Smooth muscle cell (in vitro differentiated cells): ENCODE results near the gene TUBA4B. TPM values are rescaled to one million over a fixed set of nuclear protein-coding genes. Genes with fewer than 3 reads are reported as not detected.
A peak's percentile ranks its signal among the peaks of the same experiment; 100 is the strongest.

Source experiments
- DNase-seq: peaks from one replicate; lab custom pipeline; 2025; ENCODE audit not compliant: unreplicated experiment; lab: John Stamatoyannopoulos, UW
- H2AFZ ChIP-seq: fragments of 200-600 bp; sonication (generic); 2 replicates; pipeline ENCODE4 v1.6.0; 2016; ENCODE audit warnings: antibody characterized with exemption, low read depth, mild to moderate bottlenecking
- H3F3A ChIP-seq: fragments of 200-600 bp; sonication (generic); 2 replicates; pipeline ENCODE4 v1.6.0; 2017; ENCODE audit warnings: antibody characterized with exemption, low read depth
- H3K27ac ChIP-seq: fragments of 200-600 bp; sonication (generic); 2 replicates; pipeline ENCODE4 v1.5.1; 2016; ENCODE audit warnings: low read depth, mild to moderate bottlenecking
- H3K27me3 ChIP-seq: fragments of 200-600 bp; sonication (generic); 2 replicates; pipeline ENCODE4 v1.6.1; 2016; ENCODE audit warnings: low read depth, mild to moderate bottlenecking
- H3K36me3 ChIP-seq: fragments of 200-600 bp; sonication (generic); 2 replicates; pipeline ENCODE4 v1.5.1; 2016; ENCODE audit warnings: low read depth
- H3K4me1 ChIP-seq: fragments of 200-600 bp; sonication (generic); 2 replicates; pipeline ENCODE4 v1.5.1; 2016; ENCODE audit warnings: low read depth
- H3K4me2 ChIP-seq: fragments of 200-600 bp; sonication (generic); 2 replicates; pipeline ENCODE4 v1.6.0; 2016; ENCODE audit warnings: mild to moderate bottlenecking
- H3K4me3 ChIP-seq: fragments of 200-600 bp; sonication (generic); 2 replicates; pipeline ENCODE4 v1.5.1; 2016; ENCODE audit warnings: mild to moderate bottlenecking
- H3K79me2 ChIP-seq: fragments of 200-600 bp; sonication (generic); 2 replicates; pipeline ENCODE4 v1.6.0; 2016; ENCODE audit warnings: low read depth, mild to moderate bottlenecking
- H3K9ac ChIP-seq: fragments of 200-600 bp; sonication (generic); 2 replicates; pipeline ENCODE4 v1.6.0; 2016; ENCODE audit warnings: low read depth
- H3K9me3 ChIP-seq: fragments of 200-600 bp; sonication (generic); replicated peaks from 2 replicates; pipeline ENCODE4 v1.5.1; 2016; ENCODE audit warnings: low read depth
- H4K20me1 ChIP-seq: fragments of 200-600 bp; sonication (generic); 2 replicates; pipeline ENCODE4 v1.6.0; 2016; ENCODE audit warnings: low read depth
- WGBS: methylation state at CpG from one replicate; pipeline ENCODE4 v1.1.7; 2016; ENCODE audit warnings: low lambda C conversion rate; 5-methylcytosine and 5-hydroxymethylcytosine counted together
- polyA plus RNA-seq: library from polyadenylated mRNA; unstranded; fragments of >200 nt; fragmentation: Nextera tagmentation; extraction: Ambion mirVana; gene quantifications from 2 replicates; pipeline ENCODE4 v1.2.1, GENCODE V29; 2016
- total RNA-seq: library from RNA; depleted of rRNA; stranded (reverse); fragments of >200 nt; gene quantifications from 2 replicates; pipeline ENCODE4 v1.2.3, GENCODE V29; 2014
- TF ChIP-seq, protein P1 (sequence below): fragments of 200-600 bp; sonication (generic); IDR thresholded peaks from 2 replicates; pipeline ENCODE4 v1.5.1; 2017; ENCODE audit warnings: borderline replicate concordance, mild to moderate bottlenecking, antibody characterized with exemption; ENCODE audit not compliant: insufficient read depth, poor library complexity, severe bottlenecking

TUBA4B gene
- total and polyA plus RNA-seq, 2 experiments from 2014 or later: not detected

- Histone ChIP-seq H3K79me2 (no peaks in the 10 kb centered on the region), H3K9me3 (no peaks in the 10 kb centered on the region), H4K20me1 (no peaks in the 10 kb centered on the region), H3K27me3 (no peaks in the 10 kb centered on the region), H3K4me3 (no peak overlapping the region), H3K36me3 (no peaks in the 10 kb centered on the region), H3K4me2 (peak overlapping the region; percentile 63), H3F3A (peaks cover 12% of the 10 kb centered on the region), H3K9ac (peak overlapping the region; percentile 93), H3K27ac (peak overlapping the region; percentile 98), H2AFZ (no peak overlapping the region), H3K4me1 (peaks cover 14% of the 10 kb centered on the region)
- DNase-seq: no peak
- 68% methylated on average over 3 of the region's 3 CpGs for WGBS
- TF ChIP-seq, protein P1, sequence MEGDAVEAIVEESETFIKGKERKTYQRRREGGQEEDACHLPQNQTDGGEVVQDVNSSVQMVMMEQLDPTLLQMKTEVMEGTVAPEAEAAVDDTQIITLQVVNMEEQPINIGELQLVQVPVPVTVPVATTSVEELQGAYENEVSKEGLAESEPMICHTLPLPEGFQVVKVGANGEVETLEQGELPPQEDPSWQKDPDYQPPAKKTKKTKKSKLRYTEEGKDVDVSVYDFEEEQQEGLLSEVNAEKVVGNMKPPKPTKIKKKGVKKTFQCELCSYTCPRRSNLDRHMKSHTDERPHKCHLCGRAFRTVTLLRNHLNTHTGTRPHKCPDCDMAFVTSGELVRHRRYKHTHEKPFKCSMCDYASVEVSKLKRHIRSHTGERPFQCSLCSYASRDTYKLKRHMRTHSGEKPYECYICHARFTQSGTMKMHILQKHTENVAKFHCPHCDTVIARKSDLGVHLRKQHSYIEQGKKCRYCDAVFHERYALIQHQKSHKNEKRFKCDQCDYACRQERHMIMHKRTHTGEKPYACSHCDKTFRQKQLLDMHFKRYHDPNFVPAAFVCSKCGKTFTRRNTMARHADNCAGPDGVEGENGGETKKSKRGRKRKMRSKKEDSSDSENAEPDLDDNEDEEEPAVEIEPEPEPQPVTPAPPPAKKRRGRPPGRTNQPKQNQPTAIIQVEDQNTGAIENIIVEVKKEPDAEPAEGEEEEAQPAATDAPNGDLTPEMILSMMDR: no peak
Observed at GRCh38 chr2:219273937-219274336, 20.9 kb downstream of the TUBA4B start.

GRCh38 chr2:219274361-219274921 lies 21.4 kb downstream of the TUBA4B start:
- Histone ChIP-seq H3K9me3 (no peaks in the 10 kb centered on the region), H3K4me2 (peak overlapping the region; percentile 63), H3K9ac (peak overlapping the region; percentile 93), H3K27me3 (no peaks in the 10 kb centered on the region), H3K4me3 (no peak overlapping the region), H3F3A (peaks cover 12% of the 10 kb centered on the region), H3K4me1 (peaks cover 14% of the 10 kb centered on the region), H2AFZ (no peak overlapping the region), H3K27ac (peak overlapping the region; percentile 98), H3K36me3 (no peaks in the 10 kb centered on the region), H3K79me2 (no peaks in the 10 kb centered on the region), H4K20me1 (no peaks in the 10 kb centered on the region)
- no peak for DNase-seq
- WGBS: 0% methylated on average over 3 of the region's 6 CpGs
- TF ChIP-seq, protein P1: no peak

DNA sequence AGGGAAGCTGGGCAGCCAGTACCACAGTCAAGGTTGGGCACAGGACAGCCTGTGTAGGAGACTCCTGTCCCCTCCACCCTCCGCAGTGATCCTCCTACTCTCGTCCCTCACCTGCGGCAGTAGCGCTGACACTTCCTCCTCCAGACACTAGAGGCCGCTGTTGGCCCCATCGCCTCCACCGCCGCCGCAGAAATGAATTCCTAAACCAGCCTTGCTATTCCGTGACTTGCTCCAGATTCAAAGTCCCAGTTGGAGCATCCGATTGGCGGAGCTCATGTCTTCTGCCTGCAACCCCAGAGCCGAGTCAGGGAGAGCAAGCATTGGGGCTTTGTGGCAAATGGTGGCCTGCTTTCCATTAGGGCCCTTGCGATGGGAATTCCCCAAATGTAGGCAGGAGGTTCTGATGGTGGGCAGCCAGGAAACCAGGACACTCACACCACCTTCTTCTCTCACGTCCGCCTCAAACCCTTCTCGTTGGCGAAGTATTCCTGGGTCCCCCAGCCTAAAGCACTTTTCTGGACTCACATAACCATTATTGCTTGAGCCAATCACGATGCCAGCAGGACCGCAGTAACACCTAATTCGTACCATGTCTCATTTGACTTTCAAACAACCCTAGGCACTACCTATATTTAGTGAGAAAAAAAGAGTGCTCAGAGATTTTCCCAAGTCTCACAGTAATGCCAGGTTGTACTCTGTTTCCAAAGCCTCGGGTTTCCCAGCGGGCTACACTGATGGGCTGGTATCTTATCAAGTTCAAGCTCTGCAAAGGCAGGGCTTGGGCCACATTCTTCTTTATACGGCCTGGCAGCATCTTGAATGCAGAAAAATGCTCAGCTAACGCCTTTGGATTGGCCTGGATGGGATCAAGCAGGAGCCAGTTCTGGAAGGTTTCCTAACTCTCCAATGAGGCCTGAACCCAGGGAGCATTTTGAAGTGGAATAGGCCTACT lies 24.9 kb downstream of the TUBA4B start:
- TF ChIP-seq, protein P1: peak; percentile 97
- no peak overlapping the region for H3K4me3 ChIP-seq
- H3K4me2 ChIP-seq: peak overlapping the region; percentile 78
- peak; percentile 56 for DNase-seq
- 28% methylated on average over 25 of the region's 25 CpGs for WGBS
- peaks cover 18% of the 10 kb centered on the region for H3K4me1 ChIP-seq
- peak overlapping the region; percentile 79 for H3K9ac ChIP-seq
- H3K36me3 ChIP-seq: no peaks in the 10 kb centered on the region
- no peaks in the 10 kb centered on the region for H4K20me1 ChIP-seq
- H3F3A ChIP-seq: peaks cover 15% of the 10 kb centered on the region
- peak overlapping the region; percentile 99 for H3K27ac ChIP-seq
- no peaks in the 10 kb centered on the region for H3K9me3 ChIP-seq
- no peaks in the 10 kb centered on the region for H3K79me2 ChIP-seq
- H2AFZ ChIP-seq: peak overlapping the region; percentile 71
- H3K27me3 ChIP-seq: no peaks in the 10 kb centered on the region
